D341Med (cell line): ENCODE data around the gene TYR.
"Not testable (repeated sequence)": the region's sequence is repeated elsewhere in the genome, so short reads cannot be mapped to it uniquely, and the experiment has no call there.

ENCODE experiments used
- DNase-seq: peaks from one replicate; pipeline ENCODE4 v3.0.0; 2012; ENCODE audit warnings: low spot score

Gene TYR

GRCh38 chr11:89177691-89178231 is at the start of gene TYR:
Gene TYR, plus strand, starts transcription at chr11:89177875. Its CDS starts 79 bp downstream, at chr11:89177954.
- DNase-seq, result no peak

GRCh38 chr11:89136606-89137005 is 41.1 kb upstream of the TYR start:
- DNase-seq, result no peak

GRCh38 chr11:89147229-89147628 is 30.4 kb upstream of the TYR start:
- no peak for DNase-seq

GRCh38 chr11:89159974-89160373 is 17.7 kb upstream of the TYR start:
- no peak for DNase-seq

- no peak for DNase-seq
Measured at GRCh38 chr11:89161949-89162348, 15.7 kb upstream of the TYR start.

- no peak for DNase-seq
Measured at GRCh38 chr11:89163686-89164085, 14.0 kb upstream of the TYR start.

- no peak for DNase-seq
Measured at GRCh38 chr11:89168396-89168795, 9.3 kb upstream of the TYR start.

- DNase-seq, result peak; percentile 51
Measured at GRCh38 chr11:89175796-89176195, 1.9 kb upstream of the TYR start.

- no peak for DNase-seq
Measured at GRCh38 chr11:89176938-89177337, 737 bp upstream of the TYR start.

GRCh38 chr11:89181111-89181510 is 3.4 kb downstream of the TYR start:
- DNase-seq, result no peak

GRCh38 chr11:89182773-89183518 is 5.3 kb downstream of the TYR start:
- DNase-seq, result no peak

- no peak for DNase-seq
Measured at GRCh38 chr11:89184021-89184420, 6.3 kb downstream of the TYR start.

- DNase-seq, result no peak
Measured at GRCh38 chr11:89189776-89190175, 12.1 kb downstream of the TYR start.

GRCh38 chr11:89201138-89201537 is 23.5 kb downstream of the TYR start:
- no peak for DNase-seq

- no peak for DNase-seq
Measured at GRCh38 chr11:89203814-89204213, 26.1 kb downstream of the TYR start.

- no peak for DNase-seq
Measured at GRCh38 chr11:89205378-89205777, 27.7 kb downstream of the TYR start.

GRCh38 chr11:89220684-89221339 is 43.1 kb downstream of the TYR start:
- no peak for DNase-seq

GRCh38 chr11:89235083-89235482 is 57.4 kb downstream of the TYR start:
- DNase-seq, result no peak

GRCh38 chr11:89235976-89236375 is 58.3 kb downstream of the TYR start:
- DNase-seq, result no peak

GRCh38 chr11:89247007-89247406 is 69.3 kb downstream of the TYR start:
- DNase-seq, result not testable (repeated sequence)

GRCh38 chr11:89249196-89249595 is 71.5 kb downstream of the TYR start:
- no peak for DNase-seq

GRCh38 chr11:89261483-89261882 is 83.8 kb downstream of the TYR start:
- not testable (repeated sequence) for DNase-seq

GRCh38 chr11:89267660-89268302 is 90.1 kb downstream of the TYR start:
- no peak for DNase-seq
